Activated T-helper 17 cell treated with anti-CD3 and anti-CD28 coated beads, Interleukin-2, amount 50 U/mL, for 72 hours (primary cell): ENCODE measurements around the gene MADCAM1. TPM values are rescaled to one million over a fixed set of nuclear protein-coding genes. Genes with fewer than 3 reads are reported as not detected.

Experiments
- ATAC-seq: fragments of 150-1000 bp; cut with Tn5 transposase; replicated peaks from 2 replicates; pipeline ENCODE4 v1.10.0; 2021; ENCODE audit warnings: mild to moderate bottlenecking, moderate library complexity
- H3K27ac Mint-ChIP-seq: one replicate; pipeline ENCODE4 v1.8.0; 2022; ENCODE audit warnings: mixed read lengths
- H3K27me3 Mint-ChIP-seq: one replicate; pipeline ENCODE4 v1.8.0; 2022; ENCODE audit warnings: mixed read lengths
- H3K36me3 Mint-ChIP-seq: one replicate; pipeline ENCODE4 v1.8.0; 2022; ENCODE audit warnings: low read depth, mild to moderate bottlenecking, mixed read lengths
- H3K4me1 Mint-ChIP-seq: one replicate; pipeline ENCODE4 v1.8.0; 2022; ENCODE audit warnings: mixed read lengths
- H3K4me3 Mint-ChIP-seq: one replicate; pipeline ENCODE4 v1.8.0; 2022; ENCODE audit warnings: mild to moderate bottlenecking, mixed read lengths
- H3K9me3 Mint-ChIP-seq: one replicate; pipeline ENCODE4 v1.8.0; 2022; ENCODE audit warnings: mixed read lengths
- total RNA-seq, 2 donors: library from RNA; stranded (reverse); gene quantifications; one replicate each; pipeline ENCODE4 v1.2.3, GENCODE V29; 2022

MADCAM1 gene
- total RNA-seq, 2 donors from 2014 or later: 0.29 TPM; not detected in 1

DNA sequence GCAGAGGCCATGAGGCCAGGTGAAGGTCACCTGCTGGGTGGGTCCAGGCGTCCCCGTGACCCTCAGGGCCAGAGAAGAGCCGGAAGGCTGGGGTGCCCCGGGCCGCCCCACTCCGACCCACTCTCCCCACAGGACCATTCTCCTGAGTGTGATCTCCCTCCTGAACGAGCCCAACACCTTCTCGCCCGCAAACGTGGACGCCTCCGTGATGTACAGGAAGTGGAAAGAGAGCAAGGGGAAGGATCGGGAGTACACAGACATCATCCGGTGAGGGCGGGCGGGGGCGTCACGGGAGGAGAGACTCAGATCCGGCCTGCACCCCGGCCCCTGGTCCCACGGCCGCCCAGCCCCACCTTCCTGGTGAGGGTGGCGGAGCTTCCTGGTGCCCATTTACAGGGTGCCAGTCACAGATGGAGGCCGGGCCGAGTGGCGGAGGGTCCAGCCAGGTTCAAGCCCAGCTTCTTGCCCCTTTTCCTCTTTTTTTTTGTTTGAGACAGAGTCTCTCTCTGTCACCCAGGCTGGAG, 40.7 kb downstream of the MADCAM1 start:
- ATAC-seq: no peak

GRCh38 chr19:538641-539428, 42.5 kb downstream of the MADCAM1 start:
- no peak overlapping the region for H3K27ac Mint-ChIP-seq
- no peak overlapping the region for H3K4me3 Mint-ChIP-seq
- no peak for ATAC-seq

More for the DNA sequence above, 40.7 kb downstream of the MADCAM1 start:
- Mint-ChIP-seq H3K4me1 (peaks cover 4% of the 10 kb centered on the region), H3K4me3 (no peak overlapping the region), H3K9me3 (no peaks in the 10 kb centered on the region), H3K27me3 (no peaks in the 10 kb centered on the region), H3K27ac (no peak overlapping the region), H3K36me3 (peaks cover 21% of the 10 kb centered on the region)

GRCh38 chr19:539429-540030, 43.2 kb downstream of the MADCAM1 start:
- Mint-ChIP-seq H3K9me3 (no peaks in the 10 kb centered on the region), H3K4me3 (no peak overlapping the region), H3K36me3 (peaks cover 21% of the 10 kb centered on the region), H3K27me3 (no peaks in the 10 kb centered on the region), H3K27ac (no peak overlapping the region), H3K4me1 (peaks cover 4% of the 10 kb centered on the region)
- ATAC-seq: no peak

More at GRCh38 chr19:538641-539428, 42.5 kb downstream of the MADCAM1 start:
- Mint-ChIP-seq H3K27me3 (no peaks in the 10 kb centered on the region), H3K9me3 (no peaks in the 10 kb centered on the region), H3K36me3 (peaks cover 21% of the 10 kb centered on the region), H3K4me1 (peaks cover 4% of the 10 kb centered on the region)

DNA sequence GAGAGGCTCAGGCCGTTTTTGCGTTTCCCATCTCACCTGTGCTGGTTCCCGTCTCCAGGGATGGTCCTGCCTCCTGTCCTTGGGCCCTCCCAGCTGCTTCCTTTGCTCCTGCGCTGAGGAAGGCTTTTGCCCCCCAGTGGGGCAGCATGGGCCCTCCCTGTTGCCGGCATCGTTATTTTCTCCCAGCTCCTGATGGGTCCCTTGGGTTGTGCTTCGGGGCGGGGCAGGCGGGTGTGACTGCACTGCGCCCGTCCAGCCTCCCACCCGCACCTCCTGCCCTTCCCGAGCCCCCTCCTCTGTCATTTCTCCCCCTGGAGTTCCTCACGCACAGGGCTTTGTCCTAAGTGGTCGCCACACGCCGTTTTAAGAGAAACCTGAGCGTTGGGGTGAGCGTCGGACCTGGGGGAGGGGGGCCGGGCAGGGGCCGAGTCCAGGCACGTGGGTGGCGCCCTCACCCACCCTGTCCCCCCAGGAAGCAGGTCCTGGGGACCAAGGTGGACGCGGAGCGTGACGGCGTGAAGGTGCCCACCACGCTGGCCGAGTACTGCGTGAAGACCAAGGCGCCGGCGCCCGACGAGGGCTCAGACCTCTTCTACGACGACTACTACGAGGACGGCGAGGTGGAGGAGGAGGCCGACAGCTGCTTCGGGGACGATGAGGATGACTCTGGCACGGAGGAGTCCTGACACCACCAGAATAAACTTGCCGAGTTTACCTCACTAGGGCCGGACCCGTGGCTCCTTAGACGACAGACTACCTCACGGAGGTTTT, 44.8 kb downstream of the MADCAM1 start:
- Mint-ChIP-seq H3K27me3 (no peaks in the 10 kb centered on the region), H3K9me3 (no peaks in the 10 kb centered on the region), H3K4me1 (peaks cover 9% of the 10 kb centered on the region), H3K4me3 (no peak overlapping the region), H3K36me3 (peaks cover 21% of the 10 kb centered on the region), H3K27ac (no peak overlapping the region)
- ATAC-seq: no peak

GRCh38 chr19:541699-542098, 45.4 kb downstream of the MADCAM1 start:
- Mint-ChIP-seq H3K9me3 (no peaks in the 10 kb centered on the region), H3K4me1 (peaks cover 9% of the 10 kb centered on the region), H3K4me3 (no peak overlapping the region), H3K36me3 (peaks cover 21% of the 10 kb centered on the region), H3K27me3 (no peaks in the 10 kb centered on the region), H3K27ac (no peak overlapping the region)
- no peak for ATAC-seq

DNA sequence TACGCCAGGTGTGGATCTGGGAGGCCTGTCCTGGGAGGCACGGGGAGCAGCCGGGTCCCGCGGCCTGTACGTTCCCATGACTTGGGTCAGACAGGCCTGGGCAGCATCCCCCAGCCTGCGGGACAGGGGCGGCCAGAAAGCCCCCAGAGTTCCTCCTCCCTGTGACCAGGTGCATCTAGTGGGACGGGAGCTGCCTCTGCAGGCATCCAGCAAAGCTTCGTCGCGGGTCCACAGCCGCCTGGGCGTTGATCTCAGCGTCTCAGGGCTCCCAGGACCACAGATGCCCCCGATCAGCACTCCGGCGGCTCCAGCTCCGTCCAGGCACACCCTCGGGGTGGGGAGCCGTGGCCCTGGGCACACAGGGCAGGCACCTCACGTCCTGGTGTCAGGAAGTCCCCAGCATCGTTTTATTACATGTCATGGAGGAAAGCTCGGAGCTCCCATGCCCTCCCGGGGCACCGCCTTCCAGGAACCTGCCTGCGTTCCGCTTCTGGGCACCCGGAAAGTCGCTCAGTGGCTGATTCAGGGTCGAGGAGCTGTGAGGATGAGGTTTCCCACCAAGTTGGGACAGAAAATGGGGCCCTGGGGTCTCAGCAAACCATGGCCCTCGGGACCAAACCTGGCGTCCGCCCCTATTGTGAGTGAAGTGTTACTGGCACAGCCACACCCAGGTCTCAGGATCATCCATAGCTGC, 46.0 kb downstream of the MADCAM1 start:
- Mint-ChIP-seq H3K27ac (no peak overlapping the region), H3K9me3 (no peaks in the 10 kb centered on the region), H3K27me3 (no peaks in the 10 kb centered on the region), H3K4me1 (peaks cover 9% of the 10 kb centered on the region), H3K36me3 (peaks cover 21% of the 10 kb centered on the region), H3K4me3 (no peak overlapping the region)
- ATAC-seq: no peak

DNA sequence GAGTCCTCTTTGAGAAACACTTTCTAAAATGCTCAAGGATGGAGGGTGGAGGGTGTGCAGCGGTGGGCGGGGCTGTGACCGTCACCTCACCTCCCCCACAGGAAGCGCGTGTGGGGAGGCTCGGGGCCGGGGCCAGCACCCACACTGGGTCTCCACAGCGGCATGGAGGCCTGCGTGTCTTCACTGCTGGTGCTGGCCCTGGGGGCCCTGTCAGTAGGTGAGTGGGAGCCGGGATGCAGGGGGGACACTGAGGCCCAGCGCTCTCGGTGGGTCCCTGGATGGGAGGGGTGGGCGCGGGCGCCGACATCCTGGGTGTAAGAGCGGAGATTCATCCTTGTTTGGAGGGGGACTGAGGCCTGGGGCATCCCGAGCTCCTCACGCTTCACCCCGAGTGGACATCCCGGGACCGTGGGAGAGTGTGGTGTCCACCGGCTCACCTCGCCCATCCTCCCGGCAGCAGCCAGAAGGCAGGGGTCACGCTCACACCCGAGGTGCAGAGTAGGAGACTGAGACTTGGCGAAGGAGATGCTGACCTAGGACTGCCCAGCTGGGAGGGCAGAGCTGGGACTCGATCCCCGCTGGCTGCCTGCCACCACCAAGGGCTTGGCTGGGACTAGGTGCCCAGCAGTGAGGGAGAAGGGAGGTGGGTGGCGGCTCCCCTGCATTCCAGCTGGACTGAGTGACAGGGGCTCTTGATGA, 47.8 kb downstream of the MADCAM1 start, which contains the start of gene GZMM:
Gene GZMM (plus strand): TSS at position 144 of the 699 bp plus-strand sequence. CDS start 19 bp downstream, at position 163.
- Mint-ChIP-seq H3K9me3 (no peaks in the 10 kb centered on the region), H3K4me3 (peak within 1 kb of the TSS; percentile 78), H3K4me1 (peaks cover 5% of the 10 kb centered on the region), H3K36me3 (peaks cover 6% of the 10 kb centered on the region), H3K27me3 (no peaks in the 10 kb centered on the region), H3K27ac (peak within 1 kb of the TSS; percentile 82)
- ATAC-seq: peak; percentile 97

GRCh38 chr19:547117-547516, 50.8 kb downstream of the MADCAM1 start:
- Mint-ChIP-seq H3K36me3 (no peaks in the 10 kb centered on the region), H3K27ac (no peak overlapping the region), H3K4me1 (peaks cover 5% of the 10 kb centered on the region), H3K9me3 (no peaks in the 10 kb centered on the region), H3K27me3 (no peaks in the 10 kb centered on the region), H3K4me3 (no peak overlapping the region)
- no peak for ATAC-seq

- H3K36me3 Mint-ChIP-seq: no peaks in the 10 kb centered on the region
- H3K27ac Mint-ChIP-seq: no peak overlapping the region
- no peak for ATAC-seq
Observed at GRCh38 chr19:547836-548720, 51.8 kb downstream of the MADCAM1 start.

DNA sequence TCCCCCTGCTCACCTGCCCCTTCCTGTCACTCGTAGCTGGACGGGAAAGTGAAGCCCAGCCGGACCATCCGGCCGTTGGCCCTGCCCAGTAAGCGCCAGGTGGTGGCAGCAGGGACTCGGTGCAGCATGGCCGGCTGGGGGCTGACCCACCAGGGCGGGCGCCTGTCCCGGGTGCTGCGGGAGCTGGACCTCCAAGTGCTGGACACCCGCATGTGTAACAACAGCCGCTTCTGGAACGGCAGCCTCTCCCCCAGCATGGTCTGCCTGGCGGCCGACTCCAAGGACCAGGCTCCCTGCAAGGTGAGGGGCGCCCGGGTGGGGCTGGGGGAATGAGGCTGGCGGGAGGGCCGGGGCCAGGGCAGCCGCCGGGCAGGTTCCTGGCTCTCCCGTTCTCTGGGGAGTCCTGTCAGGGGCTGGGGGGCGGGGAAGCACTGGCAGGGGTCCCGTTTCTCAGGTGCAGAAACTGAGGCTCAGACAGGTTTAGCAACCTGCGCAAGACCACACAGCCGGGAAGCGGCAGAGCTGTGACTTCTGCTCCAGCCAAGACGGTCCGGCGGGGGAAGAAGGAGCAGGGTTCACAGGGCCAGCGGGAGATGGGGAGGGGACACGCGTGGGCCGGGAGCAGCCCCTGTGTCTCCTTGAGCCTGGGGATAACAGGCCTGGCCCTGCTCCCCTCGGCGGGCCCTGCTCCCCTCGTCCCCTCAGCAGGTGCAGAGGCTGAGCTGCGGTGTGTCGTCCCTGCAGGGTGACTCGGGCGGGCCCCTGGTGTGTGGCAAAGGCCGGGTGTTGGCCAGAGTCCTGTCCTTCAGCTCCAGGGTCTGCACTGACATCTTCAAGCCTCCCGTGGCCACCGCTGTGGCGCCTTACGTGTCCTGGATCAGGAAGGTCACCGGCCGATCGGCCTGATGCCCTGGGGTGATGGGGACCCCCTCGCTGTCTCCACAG, 52.9 kb downstream of the MADCAM1 start:
- no peak for ATAC-seq
- Mint-ChIP-seq H3K4me1 (peaks cover 5% of the 10 kb centered on the region), H3K9me3 (no peaks in the 10 kb centered on the region), H3K27ac (no peak overlapping the region), H3K4me3 (no peak overlapping the region), H3K36me3 (no peaks in the 10 kb centered on the region), H3K27me3 (no peaks in the 10 kb centered on the region)

More at GRCh38 chr19:547836-548720, 51.8 kb downstream of the MADCAM1 start:
- Mint-ChIP-seq H3K27me3 (no peaks in the 10 kb centered on the region), H3K4me1 (peaks cover 5% of the 10 kb centered on the region), H3K9me3 (no peaks in the 10 kb centered on the region), H3K4me3 (no peak overlapping the region)

- H3K4me1 Mint-ChIP-seq: no peaks in the 10 kb centered on the region
- H3K36me3 Mint-ChIP-seq: no peaks in the 10 kb centered on the region
- no peak overlapping the region for H3K27ac Mint-ChIP-seq
- no peak for ATAC-seq
- H3K4me3 Mint-ChIP-seq: no peak overlapping the region
- H3K27me3 Mint-ChIP-seq: no peaks in the 10 kb centered on the region
- no peaks in the 10 kb centered on the region for H3K9me3 Mint-ChIP-seq
Observed at GRCh38 chr19:554817-555216, 58.5 kb downstream of the MADCAM1 start.
